ENCODE results near the gene CHI3L1.

DNA sequence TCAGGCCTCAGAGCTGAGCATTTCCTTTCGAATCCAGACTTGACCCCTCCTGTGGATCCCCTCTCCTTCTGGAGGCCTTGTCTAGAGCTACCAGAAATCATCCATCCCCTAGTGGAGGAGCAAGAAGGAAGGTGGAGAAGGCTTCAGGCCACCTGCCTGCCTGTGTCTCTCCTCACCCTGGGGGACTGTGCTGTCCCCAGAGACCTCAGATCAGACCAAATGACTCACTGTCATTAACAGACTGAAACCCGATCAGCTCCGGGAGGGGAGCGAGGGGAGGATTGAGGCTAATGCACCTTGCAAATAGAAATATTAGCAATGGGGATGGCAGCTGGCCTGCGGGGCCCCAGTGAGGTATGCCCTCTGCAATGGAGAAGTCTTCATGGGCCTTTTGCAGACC lies 12.9 kb downstream of the CHI3L1 start:
- TF ChIP-seq EZH2 (IDR thresholded peaks at IDR 0.05; ENCODE audit: borderline replicate concordance, control insufficient read depth, low read depth, low read length): no peak
- TF ChIP-seq CEBPB (IDR thresholded peaks at IDR 0.05; ENCODE audit: borderline replicate concordance in 1 of 2, low read depth in 2 of 2, low read length in 2 of 2): no peak
- TF ChIP-seq POLR2A (IDR thresholded peaks at IDR 0.05; ENCODE audit: low read depth, low read length): no peak
- TF ChIP-seq RAD21 (IDR thresholded peaks at IDR 0.05; ENCODE audit: insufficient read depth, low read depth, low read length): no peak
- TF ChIP-seq, protein P1, sequence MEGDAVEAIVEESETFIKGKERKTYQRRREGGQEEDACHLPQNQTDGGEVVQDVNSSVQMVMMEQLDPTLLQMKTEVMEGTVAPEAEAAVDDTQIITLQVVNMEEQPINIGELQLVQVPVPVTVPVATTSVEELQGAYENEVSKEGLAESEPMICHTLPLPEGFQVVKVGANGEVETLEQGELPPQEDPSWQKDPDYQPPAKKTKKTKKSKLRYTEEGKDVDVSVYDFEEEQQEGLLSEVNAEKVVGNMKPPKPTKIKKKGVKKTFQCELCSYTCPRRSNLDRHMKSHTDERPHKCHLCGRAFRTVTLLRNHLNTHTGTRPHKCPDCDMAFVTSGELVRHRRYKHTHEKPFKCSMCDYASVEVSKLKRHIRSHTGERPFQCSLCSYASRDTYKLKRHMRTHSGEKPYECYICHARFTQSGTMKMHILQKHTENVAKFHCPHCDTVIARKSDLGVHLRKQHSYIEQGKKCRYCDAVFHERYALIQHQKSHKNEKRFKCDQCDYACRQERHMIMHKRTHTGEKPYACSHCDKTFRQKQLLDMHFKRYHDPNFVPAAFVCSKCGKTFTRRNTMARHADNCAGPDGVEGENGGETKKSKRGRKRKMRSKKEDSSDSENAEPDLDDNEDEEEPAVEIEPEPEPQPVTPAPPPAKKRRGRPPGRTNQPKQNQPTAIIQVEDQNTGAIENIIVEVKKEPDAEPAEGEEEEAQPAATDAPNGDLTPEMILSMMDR (IDR thresholded peaks at IDR 0.05 in 2 of 3, conservative IDR thresholded peaks at IDR 0.05 in 1 of 3; ENCODE audit: control insufficient read depth in 2 of 3, extremely low read depth in 1 of 3, insufficient read depth in 1 of 3, low read depth in 3 of 3, low read length in 3 of 3): 0 out of 6 replicates have a peak, but pooled peaks of 2 of the 3 experiments have one; percentile 3 to 9
- no peak for TF ChIP-seq RCOR1 (conservative IDR thresholded peaks at IDR 0.05; ENCODE audit: low read depth, low read length)
- no peak for TF ChIP-seq CREM (IDR thresholded peaks at IDR 0.05; ENCODE audit: low read depth)
- TF ChIP-seq HDAC6 (IDR thresholded peaks at IDR 0.05; ENCODE audit: unreplicated experiment): no peak
- TF ChIP-seq MYC (IDR thresholded peaks at IDR 0.05; ENCODE audit: insufficient read depth, insufficient read length, insufficient replicate concordance, low read length, severe bottlenecking): no peak
- TF ChIP-seq YY1 (IDR thresholded peaks at IDR 0.05; ENCODE audit: low read depth, low read length): no peak
- no peak for TF ChIP-seq PML (IDR thresholded peaks at IDR 0.05; ENCODE audit: low read length)
- TF ChIP-seq POLR2AphosphoS5 (IDR thresholded peaks at IDR 0.05; ENCODE audit: low read length): no peak

Measured in GM12878 (cell line).